Neural cell (in vitro differentiated cells): ENCODE results near the gene MPIG6B. TPM values are rescaled to one million over a fixed set of nuclear protein-coding genes. Genes with fewer than 3 reads are reported as not detected.

ENCODE experiments used
- H2AFZ ChIP-seq: fragments of 200-600, 300-800 bp; sonication (generic), shearing (Covaris generic); 2 replicates; pipeline ENCODE4 v1.6.0; 2014; ENCODE audit warnings: low read depth, mild to moderate bottlenecking, antibody characterized with exemption, low read length, moderate library complexity
- H3F3A ChIP-seq: fragments of 200-600 bp; shearing (Covaris generic); 2 replicates; pipeline ENCODE4 v1.6.1; 2016; ENCODE audit warnings: mild to moderate bottlenecking, moderate library complexity, mixed read lengths, antibody characterized with exemption, low read length; ENCODE audit not compliant: insufficient read depth, poor library complexity, severe bottlenecking
- H3K27ac ChIP-seq: fragments of 200-600, 300-800 bp; sonication (generic), shearing (Covaris generic); 2 replicates; pipeline ENCODE4 v1.5.1; 2014; ENCODE audit warnings: mild to moderate bottlenecking, low read length, moderate library complexity
- H3K27me3 ChIP-seq: fragments of 300-800, 200-600 bp; sonication (generic), shearing (Covaris generic); 2 replicates; pipeline ENCODE4 v1.6.0; 2014; ENCODE audit warnings: mild to moderate bottlenecking, low read depth, low read length, moderate library complexity; ENCODE audit not compliant: insufficient read depth
- H3K36me3 ChIP-seq: fragments of 300-800, 200-600 bp; sonication (generic), shearing (Covaris generic); 2 replicates; pipeline ENCODE4 v1.5.1; 2014; ENCODE audit warnings: mild to moderate bottlenecking, antibody characterized with exemption, low read length, moderate library complexity; ENCODE audit not compliant: insufficient read depth
- H3K4me2 ChIP-seq: fragments of 300-800, 200-600 bp; sonication (generic), shearing (Covaris generic); 2 replicates; pipeline ENCODE4 v1.6.0; 2014; ENCODE audit warnings: mild to moderate bottlenecking, low read length
- H3K4me3 ChIP-seq: fragments of 300-800, 200-600 bp; sonication (generic), shearing (Covaris generic); 2 replicates; pipeline ENCODE4 v1.5.1; 2014; ENCODE audit warnings: mild to moderate bottlenecking, low read length, moderate library complexity
- H3K79me2 ChIP-seq: fragments of 200-600 bp; shearing (Covaris generic); replicated peaks from 2 replicates; pipeline ENCODE4 v1.6.0; 2014; ENCODE audit warnings: mild to moderate bottlenecking, low read length, moderate library complexity; ENCODE audit not compliant: insufficient read depth
- H3K9ac ChIP-seq: fragments of 300-800, 200-600 bp; sonication (generic), shearing (Covaris generic); 2 replicates; pipeline ENCODE4 v1.6.1; 2016; ENCODE audit warnings: mild to moderate bottlenecking, low read length, mixed read lengths
- H3K9me2 ChIP-seq: fragments of 200-600 bp; shearing (Covaris generic); 2 replicates; pipeline ENCODE4 v1.6.1; 2016; ENCODE audit warnings: mild to moderate bottlenecking, low read length, mixed read lengths; ENCODE audit not compliant: insufficient read depth
- H3K9me3 ChIP-seq: fragments of 200-600, 300-800 bp; sonication (generic), shearing (Covaris generic); 2 replicates; pipeline ENCODE4 v1.6.1; 2016; ENCODE audit warnings: mild to moderate bottlenecking, mixed run types, low read length, moderate library complexity, mixed read lengths
- H4K20me1 ChIP-seq: fragments of 200-600 bp; shearing (Covaris generic); 2 replicates; pipeline ENCODE4 v1.6.1; 2016; ENCODE audit warnings: mild to moderate bottlenecking, mixed run types; ENCODE audit not compliant: insufficient read depth
- CTCF ChIP-seq: fragments of 450-650 bp; IDR thresholded peaks from 2 replicates; pipeline ENCODE4 v1.5.1; 2014; ENCODE audit warnings: antibody characterized with exemption, mild to moderate bottlenecking, moderate library complexity; ENCODE audit not compliant: poor library complexity, severe bottlenecking
- EP300 ChIP-seq: fragments of 450-650 bp; conservative IDR thresholded peaks from 2 replicates; pipeline ENCODE4 v1.6.1; 2014; ENCODE audit warnings: antibody characterized with exemption, mild to moderate bottlenecking, moderate library complexity; ENCODE audit not compliant: poor library complexity, severe bottlenecking
- EZH2 ChIP-seq: fragments of 200-600, 300-800 bp; shearing (Covaris generic), sonication (generic); IDR thresholded peaks from 2 replicates; pipeline ENCODE4 v1.6.1; 2014; ENCODE audit warnings: antibody characterized with exemption, low read length, borderline replicate concordance, mild to moderate bottlenecking; ENCODE audit not compliant: insufficient read depth, poor library complexity, severe bottlenecking
- MXI1 ChIP-seq: fragments of 450-650 bp; conservative IDR thresholded peaks from 2 replicates; pipeline ENCODE4 v1.6.1; 2014; ENCODE audit warnings: antibody characterized with exemption, mild to moderate bottlenecking; ENCODE audit not compliant: poor library complexity, severe bottlenecking
- POLR2AphosphoS5 ChIP-seq: IDR thresholded peaks from 2 replicates; pipeline ENCODE4 v1.6.1; 2012
- RAD21 ChIP-seq: fragments of 450-650 bp; conservative IDR thresholded peaks from 2 replicates; pipeline ENCODE4 v1.6.1; 2014; ENCODE audit warnings: antibody characterized with exemption, mild to moderate bottlenecking, moderate library complexity
- SMC3 ChIP-seq: fragments of 450-650 bp; conservative IDR thresholded peaks from 2 replicates; pipeline ENCODE4 v1.6.1; 2014; ENCODE audit warnings: antibody characterized with exemption, mild to moderate bottlenecking, moderate library complexity; ENCODE audit not compliant: poor library complexity
- TAF1 ChIP-seq: IDR thresholded peaks from 2 replicates; pipeline ENCODE4 v1.6.1; 2012; ENCODE audit warnings: low read depth
- polyA plus RNA-seq: library from polyadenylated mRNA; depleted of rRNA; stranded (reverse); fragments of >200 nt; gene quantifications from 2 replicates; pipeline ENCODE4 v1.2.3, GENCODE V29; 2014
- TF ChIP-seq, protein P1 (sequence below): IDR thresholded peaks from 2 replicates; pipeline ENCODE4 v1.6.1; 2012; ENCODE audit warnings: borderline replicate concordance

MPIG6B gene
- polyA plus RNA-seq, 1 donor from 2014 or later = not detected

GRCh38 chr6:31763619-31763940 is 40.4 kb downstream of the MPIG6B start:
- H3K36me3 ChIP-seq = no peaks in the 10 kb centered on the region
- no peak overlapping the region for H3K9ac ChIP-seq
- no peaks in the 10 kb centered on the region for H3K9me2 ChIP-seq
- no peak overlapping the region for H3K27ac ChIP-seq
- no peak overlapping the region for H3K4me3 ChIP-seq
- no peak for TF ChIP-seq RAD21
- TF ChIP-seq TAF1 = no peak
- TF ChIP-seq POLR2AphosphoS5 = no peak
- TF ChIP-seq MXI1 = no peak
- TF ChIP-seq, protein P1, sequence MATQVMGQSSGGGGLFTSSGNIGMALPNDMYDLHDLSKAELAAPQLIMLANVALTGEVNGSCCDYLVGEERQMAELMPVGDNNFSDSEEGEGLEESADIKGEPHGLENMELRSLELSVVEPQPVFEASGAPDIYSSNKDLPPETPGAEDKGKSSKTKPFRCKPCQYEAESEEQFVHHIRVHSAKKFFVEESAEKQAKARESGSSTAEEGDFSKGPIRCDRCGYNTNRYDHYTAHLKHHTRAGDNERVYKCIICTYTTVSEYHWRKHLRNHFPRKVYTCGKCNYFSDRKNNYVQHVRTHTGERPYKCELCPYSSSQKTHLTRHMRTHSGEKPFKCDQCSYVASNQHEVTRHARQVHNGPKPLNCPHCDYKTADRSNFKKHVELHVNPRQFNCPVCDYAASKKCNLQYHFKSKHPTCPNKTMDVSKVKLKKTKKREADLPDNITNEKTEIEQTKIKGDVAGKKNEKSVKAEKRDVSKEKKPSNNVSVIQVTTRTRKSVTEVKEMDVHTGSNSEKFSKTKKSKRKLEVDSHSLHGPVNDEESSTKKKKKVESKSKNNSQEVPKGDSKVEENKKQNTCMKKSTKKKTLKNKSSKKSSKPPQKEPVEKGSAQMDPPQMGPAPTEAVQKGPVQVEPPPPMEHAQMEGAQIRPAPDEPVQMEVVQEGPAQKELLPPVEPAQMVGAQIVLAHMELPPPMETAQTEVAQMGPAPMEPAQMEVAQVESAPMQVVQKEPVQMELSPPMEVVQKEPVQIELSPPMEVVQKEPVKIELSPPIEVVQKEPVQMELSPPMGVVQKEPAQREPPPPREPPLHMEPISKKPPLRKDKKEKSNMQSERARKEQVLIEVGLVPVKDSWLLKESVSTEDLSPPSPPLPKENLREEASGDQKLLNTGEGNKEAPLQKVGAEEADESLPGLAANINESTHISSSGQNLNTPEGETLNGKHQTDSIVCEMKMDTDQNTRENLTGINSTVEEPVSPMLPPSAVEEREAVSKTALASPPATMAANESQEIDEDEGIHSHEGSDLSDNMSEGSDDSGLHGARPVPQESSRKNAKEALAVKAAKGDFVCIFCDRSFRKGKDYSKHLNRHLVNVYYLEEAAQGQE = no peak
- TF ChIP-seq SMC3 = no peak
- TF ChIP-seq EZH2 = no peak
- no peak for TF ChIP-seq EP300
- TF ChIP-seq CTCF = no peak
- no peaks in the 10 kb centered on the region for H3K9me3 ChIP-seq
- no peak overlapping the region for H2AFZ ChIP-seq
- H3K4me2 ChIP-seq = no peak overlapping the region
- no peaks in the 10 kb centered on the region for H4K20me1 ChIP-seq
- no peaks in the 10 kb centered on the region for H3K27me3 ChIP-seq
- H3K79me2 ChIP-seq = no peaks in the 10 kb centered on the region
- H3F3A ChIP-seq = no peaks in the 10 kb centered on the region

- H3K27ac ChIP-seq = no peak overlapping the region
Measured at GRCh38 chr6:31764198-31764597, 41.0 kb downstream of the MPIG6B start.

More at GRCh38 chr6:31764198-31764597, 41.0 kb downstream of the MPIG6B start:
- H2AFZ ChIP-seq = no peak overlapping the region
- TF ChIP-seq TAF1 (no peak), CTCF (no peak), EP300 (no peak), RAD21 (no peak), MXI1 (no peak), SMC3 (no peak), POLR2AphosphoS5 (no peak), EZH2 (no peak)
- TF ChIP-seq, protein P1 = no peak
- no peaks in the 10 kb centered on the region for H3K79me2 ChIP-seq
- H3K9ac ChIP-seq = no peak overlapping the region
- no peak overlapping the region for H3K4me3 ChIP-seq
- H3K4me2 ChIP-seq = no peak overlapping the region
- H3K9me3 ChIP-seq = no peaks in the 10 kb centered on the region
- H3F3A ChIP-seq = no peaks in the 10 kb centered on the region
- no peaks in the 10 kb centered on the region for H3K9me2 ChIP-seq
- H4K20me1 ChIP-seq = no peaks in the 10 kb centered on the region
- H3K36me3 ChIP-seq = no peaks in the 10 kb centered on the region
- H3K27me3 ChIP-seq = no peaks in the 10 kb centered on the region
